HPDE6-E6E7 (cell line): ENCODE results near the gene FAM53A.

Experiments
- DNase-seq: peaks from one replicate; pipeline ENCODE4 v3.0.0; 2011; ENCODE audit warnings: missing footprints; ENCODE audit errors: extremely low spot score

The FAM53A gene, protein sequence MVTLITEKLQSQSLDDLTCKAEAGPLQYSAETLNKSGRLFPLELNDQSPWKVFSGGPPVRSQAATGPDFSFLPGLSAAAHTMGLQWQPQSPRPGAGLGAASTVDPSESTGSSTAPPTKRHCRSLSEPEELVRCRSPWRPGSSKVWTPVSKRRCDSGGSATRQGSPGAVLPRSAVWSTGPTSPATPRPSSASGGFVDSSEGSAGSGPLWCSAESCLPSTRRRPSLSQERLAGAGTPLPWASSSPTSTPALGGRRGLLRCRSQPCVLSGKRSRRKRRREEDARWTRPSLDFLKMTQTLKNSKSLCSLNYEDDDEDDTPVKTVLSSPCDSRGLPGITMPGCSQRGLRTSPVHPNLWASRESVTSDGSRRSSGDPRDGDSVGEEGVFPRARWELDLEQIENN

DNA sequence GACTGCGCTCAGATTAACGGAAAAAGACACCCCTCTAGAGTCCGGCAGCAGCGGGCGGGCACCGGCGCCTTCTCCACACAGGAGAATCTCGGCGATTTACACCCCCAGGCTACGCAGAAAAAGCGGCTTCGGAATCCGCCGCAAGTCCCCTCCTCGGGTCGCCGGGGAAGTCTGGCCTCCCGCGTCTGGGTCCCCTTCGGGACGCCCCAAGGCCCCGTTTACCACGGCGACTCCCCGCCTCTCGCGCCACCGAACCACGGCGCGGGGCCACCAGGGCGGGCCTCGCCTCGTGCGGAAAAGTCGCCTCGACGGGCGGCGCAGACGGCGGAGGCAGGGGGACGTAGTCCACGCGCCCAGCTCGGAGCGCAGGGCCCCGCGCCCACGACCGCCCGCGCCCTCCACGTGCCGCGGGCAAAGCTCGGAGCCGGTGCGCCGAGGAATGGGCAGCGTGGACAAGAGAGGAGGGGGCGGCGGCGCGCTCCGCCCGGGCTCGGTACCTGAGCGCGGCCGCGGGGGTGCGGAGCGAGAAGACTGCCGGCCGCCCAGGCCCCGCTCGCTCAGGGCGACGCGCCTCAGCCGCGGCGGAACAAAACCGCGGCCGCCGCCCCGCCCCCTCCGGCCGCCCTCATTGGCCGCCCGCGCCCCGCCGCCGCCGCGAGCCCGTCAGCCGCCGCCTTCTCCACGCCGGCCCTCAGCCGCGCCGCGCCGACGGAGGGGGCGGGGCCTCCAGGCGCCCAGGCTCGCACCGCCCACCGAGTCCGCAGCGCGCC is at the start of gene FAM53A:
TSS of gene FAM53A (minus strand) at position 578 of the 770 bp plus-strand sequence. CDS start 15,572 bp downstream, outside the sequence.
- peak; percentile 64 for DNase-seq

DNA sequence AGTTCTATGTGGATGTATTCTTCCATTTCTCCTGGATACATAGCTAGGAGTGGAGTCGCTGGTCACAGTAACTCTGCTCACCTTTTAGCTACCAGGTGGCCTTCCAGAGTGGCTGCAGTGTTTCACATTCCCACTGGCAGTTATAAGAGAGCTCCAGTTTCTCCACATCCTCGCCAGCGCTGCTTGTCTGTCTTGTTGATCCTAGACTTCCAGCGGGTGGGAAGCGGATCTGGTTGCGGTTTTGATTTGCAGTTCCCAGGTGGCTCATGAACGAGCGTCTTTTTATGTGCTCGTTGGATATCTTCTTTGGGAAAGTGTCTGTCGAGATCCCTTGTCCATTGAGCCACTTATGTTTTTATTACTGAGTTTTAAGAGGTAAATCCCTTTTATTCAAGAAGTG is 48.8 kb upstream of the FAM53A start:
- DNase-seq: no peak

DNA sequence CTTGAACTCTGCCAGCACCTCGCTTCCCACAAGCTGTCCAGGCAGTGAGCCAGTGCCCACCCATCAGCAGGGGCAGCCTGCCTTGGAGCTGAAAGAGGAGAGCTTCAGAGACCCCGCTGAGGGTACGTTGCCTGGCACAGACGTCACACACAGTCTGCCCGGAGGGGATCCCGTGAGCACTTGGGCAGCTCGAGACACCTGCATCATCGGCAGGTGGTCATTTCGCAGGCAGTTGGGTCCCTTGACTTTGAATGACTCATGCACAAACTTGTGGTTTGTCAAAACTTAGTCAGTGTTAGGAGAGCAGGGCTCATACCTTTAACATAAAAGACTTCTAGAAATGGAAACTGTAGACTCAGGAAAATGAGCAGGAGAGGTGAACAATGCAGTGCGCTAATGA is 47.1 kb upstream of the FAM53A start:
- DNase-seq: peak; percentile 65

DNA sequence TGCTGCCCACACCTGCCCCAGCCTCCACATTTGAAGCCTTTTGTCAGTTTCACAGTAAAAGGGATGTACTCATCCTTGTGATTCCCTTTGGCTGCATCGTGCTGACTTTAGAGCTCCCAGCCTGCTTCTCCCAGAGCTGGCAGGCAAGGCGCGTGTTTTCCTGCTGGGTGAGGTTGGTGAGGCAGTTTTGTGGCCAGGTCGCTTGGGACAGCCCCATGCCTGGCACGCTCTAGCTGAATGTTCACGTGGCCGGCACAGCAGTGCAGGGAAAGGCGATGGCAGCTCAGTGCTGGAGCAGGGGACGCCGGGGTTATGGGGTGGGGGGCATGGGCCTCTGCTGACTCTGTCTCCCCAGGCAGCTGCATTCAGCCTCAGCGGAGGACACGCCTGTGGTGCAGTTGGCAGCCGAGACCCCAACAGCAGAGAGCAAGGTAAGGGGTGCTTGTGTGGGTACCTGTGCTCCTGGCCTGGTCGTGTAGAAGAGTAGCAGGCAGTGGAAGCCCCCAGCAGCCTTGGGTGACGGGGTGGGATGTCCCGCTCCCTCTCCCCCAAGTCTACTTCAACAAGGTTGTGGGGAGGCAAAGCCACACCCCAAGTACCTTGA is 46.5 kb upstream of the FAM53A start:
- DNase-seq: no peak

DNA sequence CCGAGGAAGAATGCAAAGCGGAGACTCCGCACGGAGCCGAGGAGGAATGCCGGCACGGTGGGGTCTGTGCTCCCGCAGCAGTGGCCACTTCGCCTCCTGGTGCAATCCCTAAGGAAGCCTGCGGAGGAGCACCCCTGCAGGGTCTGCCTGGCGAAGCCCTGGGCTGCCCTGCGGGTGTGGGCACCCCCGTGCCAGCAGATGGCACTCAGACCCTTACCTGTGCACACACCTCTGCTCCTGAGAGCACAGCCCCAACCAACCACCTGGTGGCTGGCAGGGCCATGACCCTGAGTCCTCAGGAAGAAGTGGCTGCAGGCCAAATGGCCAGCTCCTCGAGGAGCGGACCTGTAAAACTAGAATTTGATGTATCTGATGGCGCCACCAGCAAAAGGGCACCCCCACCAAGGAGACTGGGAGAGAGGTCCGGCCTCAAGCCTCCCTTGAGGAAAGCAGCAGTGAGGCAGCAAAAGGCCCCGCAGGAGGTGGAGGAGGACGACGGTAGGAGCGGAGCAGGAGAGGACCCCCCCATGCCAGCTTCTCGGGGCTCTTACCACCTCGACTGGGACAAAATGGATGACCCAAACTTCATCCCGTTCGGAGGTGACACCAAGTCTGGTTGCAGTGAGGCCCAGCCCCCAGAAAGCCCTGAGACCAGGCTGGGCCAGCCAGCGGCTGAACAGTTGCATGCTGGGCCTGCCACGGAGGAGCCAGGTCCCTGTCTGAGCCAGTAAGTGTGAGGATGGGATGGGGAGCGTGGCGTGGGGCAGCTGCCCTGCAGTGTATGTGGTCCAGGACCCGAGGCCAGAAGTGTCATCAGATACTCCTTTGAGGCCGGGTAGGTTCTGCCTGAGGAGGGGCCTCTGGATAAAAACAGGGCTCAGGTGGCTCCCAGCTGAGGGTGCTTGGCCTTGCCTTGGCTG is 44.2 kb upstream of the FAM53A start:
- no peak for DNase-seq

DNA sequence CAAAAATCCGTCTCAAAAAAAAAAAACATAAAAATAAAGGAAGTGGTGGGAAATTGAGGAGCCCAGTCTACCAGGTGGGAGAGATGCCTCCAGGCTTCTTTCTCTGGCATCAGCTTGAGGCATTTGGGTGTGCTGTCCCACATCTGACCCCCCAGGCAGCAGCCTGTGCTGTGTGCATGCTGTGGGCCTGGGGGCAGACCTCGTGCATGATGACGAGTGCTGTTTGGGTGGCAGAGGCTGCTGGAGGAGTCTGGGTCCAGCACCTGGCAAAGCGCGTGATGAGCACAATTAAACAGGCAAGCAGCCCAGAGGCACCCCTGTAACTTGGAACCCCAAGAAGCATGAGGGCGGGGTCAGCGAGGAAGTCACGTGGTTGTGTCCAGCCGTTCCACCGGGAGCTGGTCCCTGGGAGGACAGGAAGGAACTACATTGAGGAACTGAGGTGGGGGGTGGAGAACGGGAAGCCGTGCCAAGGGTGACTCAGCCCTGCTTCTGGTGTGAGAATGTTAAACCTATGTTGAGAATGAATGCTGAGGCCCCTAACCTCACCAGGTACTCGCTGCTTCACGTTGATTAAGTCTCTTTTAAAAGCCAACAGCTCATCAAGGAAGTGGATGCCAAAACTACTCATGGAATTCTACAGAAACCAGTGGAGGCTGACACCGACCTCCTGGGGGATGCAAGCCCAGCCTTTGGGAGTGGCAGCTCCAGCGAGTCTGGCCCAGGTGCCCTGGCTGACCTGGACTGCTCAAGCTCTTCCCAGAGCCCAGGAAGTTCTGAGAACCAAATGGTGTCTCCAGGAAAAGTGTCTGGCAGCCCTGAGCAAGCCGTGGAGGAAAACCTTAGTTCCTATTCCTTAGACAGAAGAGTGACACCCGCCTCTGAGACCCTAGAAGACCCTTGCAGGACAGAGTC is 43.3 kb upstream of the FAM53A start:
- DNase-seq: peak; percentile 83

DNA sequence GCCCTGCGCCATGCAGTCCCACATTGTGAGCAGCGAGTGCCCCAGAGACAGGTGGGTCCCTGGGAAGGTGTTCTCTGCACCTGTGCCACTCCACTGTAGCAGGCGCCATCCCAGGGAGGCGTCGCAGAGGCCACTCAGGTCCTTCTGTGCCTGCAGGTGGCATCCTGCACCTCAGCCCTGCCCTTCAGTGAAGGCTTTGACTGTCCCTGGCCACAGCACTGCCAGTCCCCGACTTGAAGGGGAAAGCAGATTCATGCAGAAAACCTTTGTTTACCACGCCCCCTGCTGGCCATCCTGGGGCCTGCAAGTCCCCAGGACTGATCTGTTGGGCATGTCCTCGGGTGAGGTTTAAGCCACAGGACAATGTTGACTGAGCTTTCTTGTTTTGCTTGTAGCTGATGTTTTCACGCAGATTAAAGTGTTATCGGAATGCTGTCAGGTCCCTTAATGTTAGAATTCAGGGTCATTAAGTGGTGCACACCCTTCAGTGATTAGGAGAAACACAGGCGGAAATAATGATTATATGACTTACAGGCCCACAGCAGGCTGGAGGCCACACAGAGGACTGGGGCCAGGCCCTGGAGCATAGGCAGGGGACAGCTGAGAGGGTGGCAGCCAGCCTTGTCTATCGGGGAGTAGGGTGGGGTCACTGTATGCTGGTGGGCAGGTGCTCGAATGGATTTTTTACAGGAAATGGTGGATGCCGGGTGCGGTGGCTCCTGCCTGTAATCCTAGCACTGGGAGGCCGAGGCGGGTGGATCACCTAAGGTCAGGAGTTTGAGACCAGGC is 42.2 kb upstream of the FAM53A start:
- DNase-seq: no peak

DNA sequence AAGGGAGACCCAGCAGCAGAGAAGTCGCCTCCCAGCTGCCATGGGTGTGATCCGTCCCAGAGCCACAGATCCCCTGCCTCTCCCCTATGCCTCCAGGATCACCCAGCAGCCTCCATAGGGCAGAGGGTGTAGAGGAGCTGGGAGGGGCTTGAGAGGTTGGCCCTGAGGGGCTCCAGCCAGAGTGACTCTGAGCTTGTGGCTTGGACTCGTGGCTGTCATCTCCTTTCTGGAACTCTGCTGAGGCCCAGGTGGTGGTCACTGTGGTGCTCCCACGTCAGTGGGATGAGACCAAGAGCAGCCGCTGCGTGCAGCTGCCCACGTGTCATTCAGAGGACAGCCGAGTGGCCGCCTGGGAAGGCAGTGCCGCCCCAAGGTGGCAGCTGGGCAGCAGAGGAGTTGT is 41.4 kb upstream of the FAM53A start:
- no peak for DNase-seq

DNA sequence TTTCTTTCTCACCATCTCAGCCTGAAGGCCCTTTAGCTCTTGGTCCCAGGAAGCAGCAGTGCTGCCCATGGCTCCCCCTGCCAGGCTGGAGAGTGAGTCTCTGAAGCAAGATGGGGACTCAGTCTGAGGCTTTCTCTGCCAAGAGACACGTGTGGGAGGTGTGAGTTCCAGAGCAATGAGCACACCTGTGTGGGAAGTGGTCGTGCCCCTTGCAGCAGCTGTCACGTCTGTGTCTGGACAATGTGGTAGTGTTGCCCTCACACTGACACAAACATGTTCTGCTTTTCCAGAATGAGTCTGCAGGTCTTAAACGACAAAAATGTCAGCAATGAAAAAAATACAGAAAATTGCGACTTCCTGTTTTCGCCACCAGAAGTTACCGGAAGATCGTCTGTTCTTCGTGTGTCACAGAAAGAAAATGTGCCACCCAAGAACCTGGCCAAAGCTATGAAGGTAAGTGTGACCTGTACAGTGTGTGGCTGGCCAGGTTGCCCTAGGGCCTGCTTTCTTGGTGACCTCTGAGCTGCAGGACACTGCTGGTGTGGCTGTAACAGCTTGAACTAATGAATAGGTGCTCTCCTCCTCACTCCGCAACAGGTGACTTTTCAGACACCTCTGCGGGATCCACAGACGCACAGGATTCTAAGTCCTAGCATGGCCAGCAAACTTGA is 39.2 kb upstream of the FAM53A start:
- no peak for DNase-seq

DNA sequence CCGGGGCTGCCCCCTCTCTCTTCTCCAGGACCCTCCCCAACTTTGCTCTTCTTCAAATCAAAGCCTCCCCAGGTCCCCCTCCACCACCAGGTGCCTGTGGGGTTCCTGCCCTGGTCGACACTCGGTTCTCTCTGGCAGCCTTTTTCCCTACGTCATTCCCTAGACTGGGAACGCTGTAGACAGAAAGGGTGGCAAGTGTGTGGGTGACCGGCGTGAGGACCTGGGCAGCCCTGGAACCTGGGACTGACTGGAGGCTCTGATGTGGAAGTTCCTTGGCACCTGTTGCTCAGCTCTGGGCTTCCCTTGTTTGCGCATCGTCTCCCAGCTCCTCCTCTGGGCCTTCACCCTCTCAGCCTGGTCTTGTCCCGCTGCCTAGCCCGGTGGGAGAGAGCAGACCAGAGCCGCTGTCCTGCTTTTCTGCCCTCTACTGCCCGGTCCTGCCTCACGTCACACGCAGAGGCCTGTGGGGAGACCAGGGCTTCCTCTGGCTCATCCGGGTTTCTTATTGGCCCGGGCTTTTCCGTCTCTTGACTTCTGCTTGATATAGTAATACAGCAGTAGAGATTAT is 38.5 kb upstream of the FAM53A start:
- DNase-seq: no peak

DNA sequence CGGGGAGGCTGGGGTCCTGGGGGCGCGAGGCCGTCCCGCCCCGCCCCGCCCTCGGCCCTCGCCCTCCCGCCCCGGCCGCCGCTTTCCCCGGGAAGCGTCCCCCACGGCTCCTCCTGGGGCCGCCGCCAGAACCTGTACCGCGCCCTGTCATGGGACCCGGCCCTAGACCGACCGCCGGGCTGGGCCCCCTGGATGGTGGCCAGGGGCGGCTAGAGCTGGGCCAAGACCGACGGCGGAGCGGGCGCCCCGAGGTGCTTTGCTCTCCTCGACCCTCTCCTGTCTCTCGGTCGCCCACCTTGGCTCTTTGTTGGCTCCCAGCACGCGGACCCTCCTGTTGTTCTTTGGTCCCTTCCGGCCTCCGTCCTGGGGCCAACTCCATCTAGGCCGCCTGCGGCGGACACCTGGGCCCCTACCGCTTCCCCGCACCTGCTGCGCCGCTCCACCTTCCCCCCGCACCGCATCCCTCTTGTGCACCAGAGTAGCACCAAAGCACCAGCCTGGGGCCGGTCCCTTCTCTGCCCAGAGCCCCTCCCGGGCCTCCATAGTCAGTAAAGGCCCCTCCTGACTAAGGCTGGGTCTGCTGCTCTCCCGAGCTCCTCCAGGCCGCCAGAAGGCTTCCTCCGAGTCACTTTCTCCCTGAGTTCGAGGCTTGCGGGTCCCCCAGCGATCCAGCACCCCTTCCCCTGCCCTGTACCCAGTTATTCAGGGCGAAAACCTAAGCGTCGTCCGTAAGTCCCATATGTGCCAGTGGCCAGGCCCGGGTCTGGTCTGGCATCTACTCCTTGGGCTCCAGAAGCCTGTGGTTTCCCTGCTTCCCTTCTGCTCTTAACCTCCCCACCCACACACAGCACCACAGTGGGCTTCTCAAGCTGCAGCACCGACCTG is 37.8 kb upstream of the FAM53A start:
- no peak for DNase-seq

DNA sequence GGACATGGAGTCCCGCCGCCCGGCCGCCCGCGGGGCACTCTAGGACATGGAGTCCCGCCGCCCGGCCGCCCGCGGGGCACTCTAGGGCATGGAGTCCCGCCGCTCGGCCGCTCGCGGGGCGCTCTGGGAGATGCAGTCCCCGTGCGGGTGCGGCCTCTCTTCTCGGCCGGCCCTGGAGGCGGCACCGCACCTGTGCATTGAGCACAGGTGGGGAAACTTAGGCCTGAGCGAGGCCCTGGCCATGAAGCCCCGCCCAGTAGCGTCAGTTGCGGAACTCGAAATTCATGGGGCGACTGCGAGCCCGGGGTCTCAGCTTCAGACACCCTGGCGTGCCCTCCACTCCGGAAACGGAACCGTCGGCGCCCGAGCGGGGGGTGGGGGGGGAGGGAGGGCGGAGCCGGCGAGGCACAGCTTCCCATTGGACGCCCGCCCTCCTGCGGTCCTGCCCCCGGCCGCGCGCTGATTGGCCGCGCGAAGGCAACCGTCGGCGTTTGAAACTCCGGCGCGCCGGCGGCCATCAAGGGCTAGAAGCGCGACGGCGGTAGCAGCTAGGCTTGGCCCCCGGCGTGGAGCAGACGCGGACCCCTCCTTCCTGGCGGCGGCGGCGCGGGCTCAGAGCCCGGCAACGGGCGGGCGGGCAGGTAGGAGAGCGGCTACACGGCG is 37.0 kb upstream of the FAM53A start, which contains the start of the genes TACC3 and TMEM129:
TSS of gene TACC3 (plus strand) at position 519 of the 663 bp plus-strand sequence. CDS start 1,901 bp downstream, outside the sequence.
TSS of gene TMEM129 (minus strand) at position 321 of the 663 bp plus-strand sequence. CDS start 486 bp downstream, outside the sequence.
- DNase-seq: peak; percentile 93

DNA sequence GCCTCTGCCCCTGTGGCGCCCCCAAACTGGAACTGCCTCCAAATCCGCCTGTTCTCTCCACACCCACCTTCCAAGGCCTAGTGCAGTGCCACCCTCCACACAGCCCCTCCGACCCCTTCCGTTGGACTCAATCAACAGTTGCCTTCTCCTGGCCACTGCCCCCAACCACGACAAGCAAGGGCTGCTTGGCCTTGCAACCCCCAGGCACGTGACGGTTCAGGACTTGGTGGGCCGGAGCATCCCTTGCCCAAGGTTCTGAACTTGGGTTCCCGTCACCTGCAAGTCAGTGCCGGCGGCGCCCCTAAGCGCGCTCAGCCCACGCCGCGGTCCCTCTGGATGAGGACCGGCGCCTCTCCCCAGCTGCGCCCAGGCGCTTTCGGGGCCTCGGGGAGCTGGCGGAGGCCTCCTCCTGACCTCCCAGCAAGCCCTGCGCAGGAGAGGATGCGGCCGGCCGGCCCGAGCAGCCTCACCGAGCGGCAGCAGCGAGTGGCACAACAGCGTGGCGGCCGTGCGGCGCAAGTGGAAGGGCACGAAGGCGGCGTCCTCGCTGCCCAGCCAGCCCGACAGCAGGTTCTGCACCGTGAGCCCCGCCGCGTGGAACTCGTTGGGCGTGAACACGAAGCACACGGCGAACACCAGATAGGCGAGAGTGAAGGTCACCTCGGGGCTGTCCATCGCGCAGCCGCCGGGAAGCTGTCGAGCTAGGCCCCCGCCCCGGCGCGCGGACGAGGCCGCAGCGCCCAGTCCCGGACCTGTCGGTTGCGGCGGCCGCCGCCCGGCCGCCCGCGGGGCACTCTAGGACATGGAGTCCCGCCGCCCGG is 36.3 kb upstream of the FAM53A start:
- DNase-seq: no peak

DNA sequence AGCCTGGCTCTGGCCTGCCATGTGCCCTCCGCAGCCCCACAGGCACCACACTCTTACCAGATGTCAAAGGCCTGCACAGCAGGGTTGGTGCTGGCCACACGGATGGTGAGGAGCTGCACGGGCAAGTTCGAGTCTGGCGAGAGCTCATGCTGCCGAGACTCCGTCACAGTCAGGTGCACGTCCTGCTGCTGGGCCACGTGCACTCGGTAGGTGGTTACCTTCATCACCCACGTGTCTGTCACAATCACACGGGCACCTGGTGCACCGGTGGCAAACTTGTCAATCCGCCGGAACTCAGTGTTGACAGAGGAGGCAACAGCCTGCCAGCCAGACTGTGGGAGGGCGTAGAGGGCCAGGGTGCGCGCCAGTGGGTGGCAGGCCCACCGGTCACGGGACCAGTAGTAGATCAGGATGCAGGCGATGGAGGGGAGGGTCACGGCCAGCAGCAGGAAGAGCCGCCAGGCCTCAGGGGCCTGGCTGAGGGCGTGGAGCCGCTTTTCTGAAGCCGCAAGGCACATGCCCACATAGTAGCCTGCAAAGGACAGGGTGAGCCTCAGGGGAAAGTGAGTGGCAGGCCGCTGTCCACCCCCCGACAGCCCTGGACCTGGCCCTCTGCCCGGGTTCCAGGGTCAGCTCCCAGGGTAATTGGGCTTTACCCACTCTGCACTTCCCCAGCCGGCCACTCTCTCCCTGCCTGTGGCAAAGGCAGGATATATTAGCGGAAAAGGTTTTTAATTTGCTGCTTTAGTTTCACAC is 34.2 kb upstream of the FAM53A start:
- no peak for DNase-seq
